HG03469 (cell line): ENCODE results near the gene XPO5.
"Not testable (repeated sequence)": the region's sequence is repeated elsewhere in the genome, so short reads cannot be mapped to it uniquely, and the experiment has no call there.

Experiments used
- ATAC-seq: cut with Tn5 transposase; IDR thresholded peaks from one replicate; pipeline ENCODE4 v1.9.1; 2021; ENCODE audit warnings: mild to moderate bottlenecking, moderate library complexity, moderate number of reproducible peaks; ENCODE audit not compliant: unreplicated experiment

The XPO5 gene

DNA sequence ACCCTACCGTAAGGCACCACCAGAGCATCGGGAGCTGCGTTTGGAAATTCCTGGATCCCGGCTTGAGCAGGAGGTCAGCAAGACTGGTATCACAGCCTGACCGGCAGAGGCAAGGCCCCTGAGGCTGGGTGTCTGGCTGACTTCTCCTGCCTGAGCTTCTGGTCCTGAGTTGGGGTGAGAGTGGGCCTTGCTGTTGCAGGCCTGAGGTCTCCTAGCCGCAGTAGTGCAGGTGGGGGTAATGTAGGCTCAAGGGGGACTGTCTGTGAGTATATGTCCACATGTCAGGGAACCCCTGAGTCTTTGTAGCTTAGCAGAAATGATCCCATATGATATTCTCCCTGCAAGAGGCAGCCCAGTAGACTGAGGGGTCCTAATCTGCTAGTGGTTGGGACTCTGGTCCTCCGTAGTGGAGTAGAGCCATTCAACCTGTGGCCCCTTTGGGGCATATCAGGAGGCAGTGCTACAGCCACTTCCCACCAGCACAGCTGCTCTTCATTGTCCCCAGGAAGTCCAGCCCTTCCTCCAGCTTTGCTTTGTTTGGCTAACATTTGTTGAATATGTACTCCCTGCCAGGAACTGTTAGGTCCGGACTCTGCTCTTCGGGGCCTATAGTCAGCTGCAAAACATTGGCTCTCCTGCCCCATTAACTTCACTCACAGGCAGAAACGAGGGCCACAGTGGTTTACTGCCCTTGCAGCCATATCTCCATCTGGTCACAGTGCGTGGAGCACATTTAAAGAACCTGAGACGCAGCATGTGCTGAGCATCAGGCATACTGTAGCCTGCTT, 76.6 kb downstream of the XPO5 start:
- ATAC-seq: no peak

DNA sequence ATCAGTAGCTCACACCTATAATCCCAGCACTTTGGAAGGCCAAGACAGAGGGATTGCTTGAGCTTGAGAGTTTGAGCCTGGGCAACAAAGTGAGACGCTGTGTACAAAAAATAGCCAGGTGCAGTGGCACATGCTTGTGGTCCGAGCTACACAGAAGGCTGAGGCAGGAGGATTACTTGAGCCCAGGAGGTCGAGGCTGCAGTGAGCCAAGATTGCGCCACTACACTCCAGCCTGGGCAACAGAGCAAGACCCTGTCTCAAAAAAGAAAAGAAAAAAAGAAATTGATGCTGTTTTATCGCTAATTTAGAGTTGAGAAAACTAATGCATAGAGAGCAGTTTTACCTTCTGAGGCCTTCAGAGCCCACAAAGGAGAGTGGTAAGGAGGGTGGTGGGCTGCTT, 77.5 kb downstream of the XPO5 start:
- ATAC-seq: not testable (repeated sequence)

DNA sequence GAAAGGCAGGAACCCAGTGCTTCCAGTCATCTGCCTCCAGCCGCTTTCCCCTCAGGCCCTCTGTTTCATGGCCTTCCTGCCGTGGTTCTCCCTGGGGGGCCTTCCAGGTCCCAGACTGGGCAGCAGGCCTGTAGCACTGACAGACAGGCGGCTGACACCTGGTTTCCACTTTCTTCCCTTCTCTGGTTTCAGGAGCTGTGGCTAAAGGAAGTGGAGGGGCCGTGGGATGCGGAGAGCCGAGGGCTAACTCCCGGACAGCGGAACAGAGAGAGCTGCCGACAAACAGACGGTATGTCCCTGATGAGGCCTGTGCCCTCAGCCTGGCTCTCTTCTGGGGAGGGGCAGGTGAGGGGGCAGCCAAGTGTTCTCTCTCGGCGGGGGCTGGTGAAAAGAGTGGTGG, 78.1 kb downstream of the XPO5 start:
- ATAC-seq: no peak

DNA sequence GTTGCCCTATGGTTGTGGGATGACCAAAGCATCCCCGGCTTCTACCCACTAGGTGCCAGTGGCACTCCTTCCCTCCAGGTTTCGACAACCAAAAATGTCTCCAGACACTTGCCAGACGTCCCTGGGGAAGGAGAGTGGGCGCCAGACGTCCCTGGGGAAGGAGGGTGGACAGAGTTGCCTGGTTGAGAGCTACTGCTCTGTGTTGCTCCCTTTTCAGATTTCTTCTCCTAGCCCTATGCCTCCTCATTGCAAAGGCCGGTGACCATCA, 78.8 kb downstream of the XPO5 start:
- no peak for ATAC-seq

DNA sequence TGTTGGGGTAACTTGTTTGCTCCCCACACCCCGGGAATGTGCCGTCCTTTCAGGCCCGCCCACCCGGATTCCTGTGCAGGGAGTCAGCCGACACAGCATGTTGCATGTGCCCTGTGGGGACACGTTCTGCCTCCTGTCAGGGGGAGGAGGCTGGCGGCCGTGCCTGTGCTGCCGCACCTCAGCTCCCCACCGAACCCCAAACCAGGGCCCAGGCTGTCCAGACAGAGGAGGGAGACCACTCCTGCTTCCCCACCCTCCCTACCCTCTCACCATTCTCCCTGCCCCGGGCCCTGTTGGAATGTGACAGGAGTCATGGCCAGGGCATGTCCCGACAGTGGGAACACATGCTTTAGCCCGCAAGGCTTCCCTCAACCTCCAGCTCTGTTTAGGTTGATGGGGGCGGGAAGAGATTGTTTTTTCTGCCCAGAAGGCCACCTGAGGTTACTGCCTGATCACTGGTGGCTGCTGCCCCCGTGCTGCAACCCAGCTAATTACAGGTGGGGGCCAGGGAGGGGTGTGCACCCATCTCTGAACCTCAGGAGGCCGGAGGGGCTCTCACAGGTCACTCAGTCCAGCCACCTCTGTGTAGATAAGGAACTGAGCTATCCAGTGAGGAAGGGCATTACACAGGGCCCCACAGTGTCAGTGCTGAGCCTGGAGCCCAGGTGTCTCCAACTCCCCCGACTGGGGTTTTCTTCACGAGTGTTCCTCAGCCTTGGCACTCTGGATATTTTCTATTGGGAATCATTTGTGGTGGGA, 79.3 kb downstream of the XPO5 start:
- ATAC-seq: no peak

DNA sequence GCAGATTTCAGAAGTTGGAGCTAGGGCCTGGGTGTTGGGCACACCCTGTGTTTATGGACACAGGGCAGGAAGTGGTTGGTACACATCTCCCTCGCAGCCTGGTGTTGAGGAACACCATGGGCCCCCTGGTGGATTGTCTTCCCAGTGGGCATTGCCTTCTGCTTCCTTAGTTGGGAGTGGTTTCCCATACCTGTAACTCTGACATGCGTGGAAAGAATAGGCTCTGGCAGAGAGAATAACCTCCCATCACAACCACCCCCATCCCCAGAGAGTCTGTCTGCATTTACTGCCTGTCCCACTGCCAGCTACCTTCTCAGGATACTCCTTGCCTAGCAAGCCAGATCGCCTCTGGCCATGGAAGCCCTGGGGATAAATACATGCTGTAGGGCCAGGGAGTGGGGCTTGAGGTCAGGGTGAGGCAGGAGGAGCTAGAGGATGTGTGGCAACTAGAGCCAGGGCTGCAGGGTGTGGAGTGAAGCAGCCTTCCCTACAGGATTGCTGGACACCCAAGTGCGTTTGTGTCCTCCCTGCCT, 80.4 kb downstream of the XPO5 start:
- no peak for ATAC-seq

DNA sequence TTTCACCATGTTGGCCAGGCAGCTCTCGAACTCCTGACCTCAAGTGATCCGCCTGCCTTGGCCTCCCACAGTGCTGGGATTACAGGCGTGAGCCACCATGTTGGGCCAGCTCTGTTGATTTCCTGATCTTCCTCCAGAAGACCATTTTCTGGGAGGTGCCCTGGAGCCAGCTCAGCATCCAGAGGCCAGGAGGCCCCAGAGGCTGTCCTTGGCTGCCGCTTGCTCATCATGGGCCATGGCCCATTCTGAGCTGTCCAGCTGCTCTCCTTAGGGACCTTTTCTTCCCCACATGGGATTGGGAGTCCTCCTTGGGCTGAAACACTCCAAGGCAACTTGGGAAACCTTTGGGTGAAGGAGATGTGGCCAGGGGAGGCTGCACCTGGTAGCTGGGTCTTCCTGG, 81.1 kb downstream of the XPO5 start:
- ATAC-seq: no peak

DNA sequence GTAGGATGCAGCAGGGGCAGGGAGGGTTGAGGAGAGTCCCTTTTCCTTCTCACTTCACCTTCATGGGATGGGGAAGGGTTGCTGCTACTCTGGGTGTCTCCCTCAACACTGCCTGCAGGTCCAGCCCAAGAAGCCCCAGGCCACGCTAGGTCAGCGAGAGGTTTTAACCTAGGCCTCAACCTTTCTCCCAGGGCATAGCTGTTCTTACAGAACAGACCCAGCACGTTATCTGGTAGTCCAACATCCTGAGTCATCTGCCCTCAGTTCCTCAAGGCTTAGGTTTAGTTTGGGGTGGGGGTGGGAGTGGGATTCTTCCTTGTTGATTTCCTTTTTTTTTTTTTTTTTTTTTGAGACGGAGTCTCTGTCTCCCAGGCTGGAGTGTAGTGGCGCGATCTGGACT, 81.5 kb downstream of the XPO5 start:
- ATAC-seq: no peak

DNA sequence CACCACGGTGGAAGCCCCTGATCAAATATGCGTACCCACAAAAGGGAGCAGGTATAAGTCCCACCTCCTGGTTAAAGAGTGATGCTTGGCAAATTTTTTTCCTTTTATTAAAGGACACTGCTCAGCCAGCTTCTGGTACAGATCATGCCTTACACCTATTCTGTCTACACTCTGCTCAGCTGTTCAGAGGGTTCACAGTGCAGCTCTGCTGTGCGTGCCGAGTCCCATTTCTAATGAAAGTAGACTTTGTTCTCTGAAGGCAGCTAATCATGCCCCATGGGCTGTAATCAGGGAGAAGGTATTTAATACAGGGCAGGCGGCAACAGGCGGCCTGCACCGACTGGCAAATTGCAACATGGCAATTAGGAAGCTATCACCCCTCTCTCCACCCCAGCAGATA, 82.0 kb downstream of the XPO5 start:
- ATAC-seq: no peak

DNA sequence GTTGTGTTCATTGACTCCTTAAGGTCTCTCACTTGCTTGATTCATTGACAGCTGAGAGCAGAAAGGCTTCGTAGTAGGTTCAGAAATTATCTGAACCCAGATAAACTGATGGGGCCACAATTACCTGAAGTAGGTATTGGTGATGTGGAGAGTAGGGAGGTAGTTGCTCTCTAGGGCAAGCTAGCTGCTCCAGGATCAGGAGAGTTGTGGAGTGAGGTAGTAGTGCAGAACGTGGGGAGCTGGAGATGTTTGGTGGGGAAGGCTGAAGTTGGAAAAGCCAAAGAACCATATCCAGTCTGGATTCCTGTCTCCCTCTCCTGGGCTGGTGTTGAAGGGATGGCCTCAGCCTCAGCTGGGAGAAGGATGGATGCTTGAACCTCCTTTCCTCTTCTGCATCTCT, 82.6 kb downstream of the XPO5 start:
- ATAC-seq: no peak

DNA sequence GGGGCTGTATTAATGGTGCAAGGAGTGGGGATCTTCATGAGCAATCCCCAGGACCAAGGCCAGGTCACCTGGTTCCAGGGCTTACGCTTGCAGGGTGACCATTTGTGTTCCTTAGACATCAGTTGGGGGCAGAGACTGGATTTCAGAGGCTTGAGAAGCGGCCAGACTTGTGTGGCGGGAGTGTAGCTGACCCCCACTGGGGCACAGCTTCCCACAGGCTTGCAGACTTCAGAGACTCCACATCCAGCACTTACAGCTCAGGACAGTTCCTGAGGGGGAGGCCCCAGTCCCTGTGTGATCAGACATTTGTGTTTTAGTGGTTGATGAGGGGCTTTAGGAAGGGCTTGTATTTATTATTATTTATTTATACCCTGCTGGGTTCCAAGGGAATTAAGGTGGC, 83.2 kb downstream of the XPO5 start:
- ATAC-seq: no peak

DNA sequence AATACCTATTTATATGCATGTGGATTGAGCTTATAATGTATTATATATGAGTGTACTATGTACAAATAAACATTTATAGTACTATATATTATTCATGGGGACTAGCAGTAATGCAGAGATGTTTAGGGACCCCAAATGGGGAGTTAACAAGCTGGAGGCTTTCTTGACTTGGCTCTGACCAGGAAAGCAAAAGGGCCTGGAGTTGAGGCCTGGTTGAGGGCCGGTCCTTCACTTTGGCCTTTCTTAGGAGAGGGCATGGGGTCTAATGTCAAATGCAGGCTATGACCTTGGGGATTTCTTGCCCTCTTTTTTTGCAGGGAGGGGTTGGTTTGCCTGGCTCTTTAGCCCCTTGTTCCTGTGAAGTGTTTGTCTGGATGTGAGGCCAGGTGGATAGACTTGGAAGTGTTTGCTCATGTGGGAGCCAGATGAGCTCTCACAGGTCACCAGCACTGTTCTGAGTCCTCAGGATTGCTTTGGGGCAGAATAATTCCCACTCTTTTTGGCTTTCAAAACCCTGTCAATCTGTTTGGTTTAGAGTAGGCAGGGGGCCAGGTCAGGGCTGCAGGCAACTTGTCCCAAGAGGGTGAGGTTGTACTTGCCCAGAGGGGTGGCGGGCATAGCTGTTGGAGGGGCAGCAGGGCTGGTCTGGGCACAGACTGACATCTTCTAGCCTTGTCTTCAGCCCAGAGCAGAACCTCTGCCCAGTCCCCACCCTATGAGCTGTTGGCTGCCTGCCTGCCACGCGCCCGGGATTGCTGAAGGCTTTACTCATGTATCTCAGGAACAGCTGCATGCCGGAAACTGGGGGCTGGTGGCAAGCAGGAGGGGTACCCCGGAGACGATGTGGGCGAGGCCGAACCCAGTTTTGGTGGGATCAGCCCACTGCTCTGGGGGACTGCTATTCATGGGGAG, 83.8 kb downstream of the XPO5 start:
- ATAC-seq: no peak

DNA sequence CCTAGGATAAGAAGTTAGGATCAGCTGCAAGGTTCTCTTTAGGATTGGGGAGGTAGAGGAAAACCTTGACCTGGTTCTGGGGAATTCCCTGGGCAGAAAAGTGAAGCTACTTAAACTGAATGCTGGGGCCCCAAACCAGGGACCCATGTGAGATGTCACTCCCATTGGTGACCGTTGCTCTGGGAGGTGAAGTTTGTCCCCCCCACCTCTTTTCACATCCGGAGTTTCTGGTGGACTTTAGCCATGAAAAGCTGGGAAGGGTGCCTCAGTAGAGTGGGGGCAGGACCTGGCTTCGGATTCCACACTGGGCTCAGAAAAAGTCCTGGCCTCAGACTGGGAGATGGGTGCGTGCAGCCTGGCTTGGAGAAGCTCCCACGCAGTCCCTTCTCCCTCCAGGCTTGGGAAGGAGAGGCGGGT, 85.3 kb downstream of the XPO5 start:
- ATAC-seq: no peak

DNA sequence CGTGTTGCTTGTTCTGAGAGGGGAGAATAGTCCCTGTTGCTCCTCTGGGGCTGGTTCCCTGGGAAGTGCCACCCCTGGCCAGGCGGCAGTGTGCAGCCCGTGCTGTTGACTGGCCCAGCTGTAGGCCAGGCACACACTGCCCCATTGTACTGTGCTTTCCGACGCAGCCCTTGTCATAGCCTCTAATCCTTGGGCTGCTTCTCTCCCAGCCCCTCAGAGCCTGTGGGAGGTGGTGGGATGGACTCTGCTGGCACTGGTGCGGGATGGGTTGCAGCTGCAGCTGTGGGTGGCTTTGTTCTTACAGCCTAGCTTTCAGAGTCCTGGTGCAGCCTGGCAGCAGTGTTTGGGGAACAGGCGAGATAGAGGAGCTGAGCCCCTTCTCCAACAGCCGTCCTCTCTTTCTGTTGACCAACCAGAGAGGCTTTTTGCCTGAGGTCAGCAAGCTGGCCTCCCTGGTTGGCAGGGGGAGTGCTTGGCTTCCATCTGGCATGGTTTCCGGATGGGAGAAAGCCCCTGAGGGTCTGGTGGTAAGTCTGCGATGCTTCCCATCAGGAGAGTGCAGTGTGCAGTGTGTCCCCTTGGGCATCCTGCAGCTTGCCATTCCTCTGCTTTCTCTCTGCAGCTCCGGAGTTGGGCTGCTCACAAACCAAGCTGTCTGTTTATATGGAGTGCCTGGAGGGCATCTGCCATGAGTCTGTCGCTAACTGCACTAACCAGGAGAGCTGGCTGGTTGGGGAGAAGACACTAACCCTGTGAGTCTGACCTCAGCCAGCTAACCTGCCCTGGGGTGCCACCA, 86.4 kb downstream of the XPO5 start:
- ATAC-seq: no peak

DNA sequence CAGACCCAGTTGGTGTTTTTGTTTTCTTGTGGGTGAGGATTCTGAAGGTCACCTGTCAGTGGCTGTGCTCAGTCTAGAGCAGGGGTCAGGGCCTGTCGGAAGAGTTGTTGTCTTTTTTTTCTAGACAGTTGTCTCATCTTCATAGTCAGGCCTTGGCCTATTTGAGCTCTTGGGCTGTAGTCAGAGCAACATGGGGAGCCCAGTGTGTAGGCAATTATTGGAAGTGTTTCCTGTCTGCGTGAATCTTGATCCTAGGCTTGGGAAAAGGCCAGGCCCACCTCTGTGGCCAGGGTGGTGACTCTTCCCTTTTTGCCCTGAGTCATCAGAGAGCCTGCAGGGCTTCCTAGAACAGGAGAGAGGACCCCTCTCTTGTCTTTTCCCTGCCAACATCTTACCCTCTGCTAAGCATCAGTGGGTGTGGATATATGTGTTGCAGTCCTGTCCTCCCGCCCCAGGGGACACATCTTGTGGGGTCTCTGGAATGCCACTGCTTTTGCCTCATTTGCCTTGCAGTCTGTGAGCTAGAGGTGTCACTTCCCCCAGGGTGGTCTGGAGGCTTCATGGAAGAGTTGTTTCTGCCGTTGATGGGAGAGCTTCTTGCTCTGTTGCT, 87.1 kb downstream of the XPO5 start:
- no peak for ATAC-seq

DNA sequence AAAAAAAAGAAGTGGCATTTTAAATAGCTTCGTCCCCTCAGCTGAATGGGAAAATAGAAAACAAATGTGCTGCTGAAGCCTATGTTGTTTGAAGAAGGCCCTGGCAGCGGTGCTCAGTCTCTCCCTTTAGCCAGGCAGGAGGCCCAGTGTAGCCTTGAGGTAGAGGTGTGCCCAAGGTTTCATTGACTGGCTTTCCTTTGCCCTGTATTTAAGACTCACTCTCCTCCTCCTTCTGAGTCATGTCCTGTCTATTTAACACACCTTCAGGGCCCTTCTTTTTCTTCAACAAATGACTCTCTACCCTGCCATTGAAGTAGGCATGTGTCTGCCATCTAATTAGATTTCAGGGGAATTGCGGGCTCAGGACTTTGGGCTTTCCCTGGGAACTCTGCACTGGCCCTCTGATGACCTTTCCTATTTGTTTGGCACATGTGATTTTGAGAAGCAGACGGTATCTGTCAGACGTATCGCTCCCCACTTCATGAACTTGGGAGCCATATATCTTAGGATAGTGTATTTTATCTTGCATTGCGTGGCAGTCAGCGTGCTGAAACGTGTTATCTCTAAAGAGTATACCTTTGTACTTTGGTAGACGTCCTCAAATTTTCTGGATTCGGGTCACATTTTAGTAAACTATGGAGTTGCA, 94.1 kb downstream of the XPO5 start:
- no peak for ATAC-seq

DNA sequence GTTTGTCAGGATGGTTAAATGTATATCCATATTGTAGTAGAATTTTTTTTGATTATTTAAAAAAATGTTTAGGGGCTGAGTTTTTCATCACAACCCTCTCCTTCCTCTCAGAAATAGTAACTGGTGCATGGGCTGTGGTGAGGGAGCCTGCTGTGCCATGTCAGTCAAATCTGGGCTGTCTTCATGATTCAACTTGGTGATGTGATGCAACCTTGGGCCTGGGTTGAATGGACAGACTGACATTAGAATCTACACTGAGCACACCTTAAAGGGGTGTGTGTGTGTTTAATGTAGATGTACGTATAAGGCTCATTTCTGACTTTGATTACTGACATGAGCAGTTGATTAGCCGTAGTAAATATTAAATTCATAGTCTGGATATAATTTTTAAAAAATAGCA, 94.8 kb downstream of the XPO5 start:
- ATAC-seq: no peak

DNA sequence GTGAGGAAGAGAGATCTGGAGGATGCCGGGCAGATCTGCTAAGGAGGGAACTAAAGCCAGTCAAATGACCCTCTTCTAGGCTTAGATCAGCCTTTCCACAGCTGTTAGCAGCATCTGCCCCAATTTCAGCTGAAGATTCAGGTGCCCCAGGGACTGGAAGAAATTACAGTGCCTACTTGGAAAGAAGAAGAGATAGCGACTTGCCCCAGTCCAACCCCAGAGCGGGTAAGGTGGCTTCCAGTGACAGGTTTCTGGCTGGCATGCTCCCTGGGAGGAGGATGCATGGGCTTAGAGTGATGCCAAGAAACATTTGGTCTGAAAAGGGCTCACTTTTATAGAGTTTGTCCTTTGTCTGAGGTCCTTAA, 97.8 kb downstream of the XPO5 start:
- ATAC-seq: no peak

DNA sequence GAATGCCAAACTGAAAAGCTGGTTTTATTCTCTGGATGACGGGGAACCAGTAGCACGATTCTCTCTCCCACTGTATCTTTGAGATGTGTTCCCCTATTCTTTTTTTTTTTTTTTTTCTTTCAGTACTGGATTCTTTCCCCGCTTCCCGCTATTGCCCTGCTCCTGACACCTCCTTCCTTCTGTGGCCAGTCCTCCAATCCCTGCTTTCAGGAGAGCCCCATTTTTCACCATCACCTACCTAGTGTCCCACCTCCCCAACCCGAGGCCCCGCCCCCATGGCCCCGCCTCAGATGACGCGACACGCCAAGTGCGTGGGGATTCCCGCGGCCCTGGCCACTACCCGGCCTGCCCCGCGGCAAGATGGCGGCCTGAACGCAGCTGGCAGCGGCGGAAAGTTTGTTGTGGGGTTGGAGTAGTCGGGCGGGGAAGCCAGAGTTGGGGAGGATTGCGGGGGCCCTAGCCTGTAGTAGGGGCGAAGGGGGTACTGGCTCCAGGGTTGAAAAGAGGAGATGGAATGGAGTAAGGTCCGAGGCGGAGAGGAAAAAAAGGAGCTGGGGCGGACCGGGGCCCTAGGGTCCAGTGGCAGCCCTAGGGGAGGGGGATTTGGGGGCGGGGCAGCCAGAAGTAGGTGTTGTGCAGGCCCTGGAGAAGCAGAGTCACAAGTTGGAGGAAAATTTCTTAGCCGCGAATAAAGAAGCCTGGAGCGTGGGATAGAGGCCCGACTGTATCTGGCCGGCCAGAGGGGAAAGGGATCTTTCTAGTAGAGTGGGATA, 98.4 kb downstream of the XPO5 start, which contains the start of gene TJAP1:
Gene TJAP1 (plus strand): TSS at position 336 of the 773 bp plus-strand sequence. CDS start 21,432 bp downstream, outside the sequence.
- ATAC-seq: peak; percentile 69
